Ovary (tissue), 3 donors: ENCODE data around the gene TRUB1.

Source experiments
- CTCF ChIP-seq, 3 donors: fragments of 450-650 bp in 2 of 3; fragments of 200-600 bp in 1 of 3; IDR thresholded peaks; one replicate each; pipeline versions ENCODE4 v1.5.1 to v1.8.0; 2016 to 2022; ENCODE audit warnings: antibody characterized with exemption in 3 of 3, mild to moderate bottlenecking in 1 of 3
- POLR2A ChIP-seq: fragments of 450-650 bp; IDR thresholded peaks from one replicate; pipeline ENCODE4 v1.6.1; 2017; ENCODE audit warnings: antibody characterized with exemption, mild to moderate bottlenecking, moderate library complexity
- donor health status: DM: no; HTN: no; CAD: no.

DNA sequence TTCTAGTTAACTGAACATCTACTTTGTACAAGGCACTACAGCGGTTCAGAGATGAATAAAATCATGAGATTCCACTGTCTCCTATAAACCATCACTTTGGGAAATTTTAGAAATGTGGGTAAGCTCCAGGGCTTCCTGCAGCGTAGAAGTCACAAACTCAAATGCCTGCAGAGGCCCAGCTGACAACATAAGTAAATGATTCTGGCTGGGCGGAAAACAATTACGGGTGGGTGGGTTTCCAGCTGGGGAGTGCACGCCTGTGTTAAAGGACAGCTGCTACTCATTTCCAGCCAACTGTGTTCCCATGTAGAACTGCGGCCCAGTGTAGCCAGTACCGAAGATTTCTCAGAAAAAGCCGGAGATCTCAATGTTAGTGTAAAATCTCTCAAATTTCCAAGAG is 85.7 kb downstream of the TRUB1 start:
- TF ChIP-seq CTCF (IDR thresholded peaks at IDR 0.05) (no peak), POLR2A (no peak)
